ENCODE measurements around the gene SH2D1A. TPM values are rescaled to one million over a fixed set of nuclear protein-coding genes. Genes with fewer than 3 reads are reported as not detected.
A peak's percentile ranks its signal among the peaks of the same experiment; 100 is the strongest.
"Not testable (repeated sequence)": the region's sequence is repeated elsewhere in the genome, so short reads cannot be mapped to it uniquely, and the experiment has no call there.

Gene SH2D1A
- polyA plus RNA-seq: 100 to 1,000 TPM; 127 to 164 (median 136) TPM

DNA sequence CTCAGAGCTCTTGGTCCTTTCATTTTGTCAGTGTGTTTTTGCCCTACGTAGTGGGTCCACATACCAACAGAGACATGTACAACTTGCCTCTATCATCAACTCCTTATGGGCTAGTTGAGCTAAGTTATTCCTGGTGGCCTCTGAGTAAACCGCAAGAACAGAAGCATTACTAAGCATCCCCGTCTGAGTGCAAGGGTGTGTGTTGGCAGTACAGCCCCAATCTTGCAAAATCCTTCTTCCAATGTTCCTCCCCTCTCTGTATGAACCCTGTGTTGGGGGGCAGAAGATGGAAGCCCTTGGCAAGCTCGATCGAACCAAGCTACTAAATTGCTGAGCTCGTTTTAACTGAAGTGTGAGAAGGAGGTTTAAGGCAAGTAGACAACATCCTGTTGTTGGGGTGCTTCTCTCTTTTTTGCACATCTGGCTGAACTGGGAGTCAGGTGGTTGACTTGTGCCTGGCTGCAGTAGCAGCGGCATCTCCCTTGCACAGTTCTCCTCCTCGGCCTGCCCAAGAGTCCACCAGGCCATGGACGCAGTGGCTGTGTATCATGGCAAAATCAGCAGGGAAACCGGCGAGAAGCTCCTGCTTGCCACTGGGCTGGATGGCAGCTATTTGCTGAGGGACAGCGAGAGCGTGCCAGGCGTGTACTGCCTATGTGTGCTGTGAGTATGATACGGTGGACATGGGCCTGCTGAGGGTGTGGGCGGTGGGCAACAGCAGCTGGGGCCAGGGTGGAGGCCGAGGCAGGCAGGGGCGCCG is at the start of gene SH2D1A:
Gene SH2D1A (plus strand): TSS at position 447 of the 760 bp plus-strand sequence. CDS start 80 bp downstream, at position 527.
- no peaks in the 10 kb centered on the region for H3K9me3 Mint-ChIP-seq
- H3K36me3 Mint-ChIP-seq: no peaks in the 10 kb centered on the region
- DNase-seq: peak; percentile 43 to 58 (median 56)
- H3K27me3 Mint-ChIP-seq (ENCODE audit: low read depth in 3 of 3): peaks cover 0 to 9% (median 4%) of the 10 kb centered on the region in 3 donors
- H3K4me1 Mint-ChIP-seq: peaks cover 55 to 69% of the 10 kb centered on the region in 2 donors
- H3K4me3 Mint-ChIP-seq: peak within 1 kb of the TSS; percentile 89 to 98 (median 97)
- peak within 1 kb of the TSS; percentile 90 to 97 (median 94) for H3K27ac Mint-ChIP-seq

DNA sequence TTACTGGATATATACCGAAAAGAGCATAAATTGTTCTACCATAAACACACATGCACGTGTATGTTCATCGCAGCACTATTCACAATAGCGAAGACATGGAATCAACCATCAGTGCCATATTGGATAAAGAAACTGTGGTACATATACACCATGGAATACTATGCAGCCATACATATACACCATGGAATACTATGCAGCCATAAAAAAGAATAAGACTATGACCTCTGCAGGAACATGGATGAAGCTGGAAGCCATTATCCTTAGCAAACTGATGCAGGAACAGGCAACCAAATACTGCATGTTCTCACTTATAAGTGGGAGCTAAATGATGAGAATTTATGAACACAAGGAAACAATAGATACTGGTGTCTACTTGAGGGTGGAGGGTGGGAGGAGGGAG is 47.0 kb upstream of the SH2D1A start:
- H3K36me3 Mint-ChIP-seq; H3K9me3 Mint-ChIP-seq; H3K27me3 Mint-ChIP-seq (ENCODE audit: low read depth in 3 of 3); H3K4me3 Mint-ChIP-seq; DNase-seq; H3K27ac Mint-ChIP-seq: not testable (repeated sequence)
- peaks cover 6 to 14% of the 10 kb centered on the region in 2 donors for H3K4me1 Mint-ChIP-seq

DNA sequence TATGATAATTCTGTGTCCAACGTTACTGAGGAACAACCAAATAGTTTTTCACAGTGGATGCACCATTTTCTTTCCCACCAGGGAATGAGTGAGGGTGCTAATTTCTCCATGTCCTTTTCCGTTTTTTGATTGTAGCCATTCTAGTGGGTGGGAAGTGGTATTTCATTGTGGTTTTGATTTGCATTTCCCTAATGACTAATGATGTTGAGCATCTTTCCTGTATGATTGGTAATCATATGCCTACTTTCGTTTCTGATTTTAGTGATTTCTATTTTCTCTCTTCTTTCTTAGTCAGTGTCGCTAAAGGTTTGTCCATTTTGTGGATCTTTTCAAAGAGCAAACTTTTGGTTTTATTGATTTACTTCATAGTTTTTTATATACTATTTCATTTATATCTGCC is 46.0 kb upstream of the SH2D1A start:
- peak overlapping the region in 2 of 5 donors; percentile 44 to 55 for H3K4me3 Mint-ChIP-seq
- H3K36me3 Mint-ChIP-seq: no peaks in the 10 kb centered on the region
- H3K4me1 Mint-ChIP-seq: peaks cover 6 to 14% of the 10 kb centered on the region in 2 donors
- peak overlapping the region in 2 of 6 donors; percentile 15 to 49 for H3K27ac Mint-ChIP-seq
- peaks cover 0 to 2% (median 0%) of the 10 kb centered on the region in 6 donors for H3K9me3 Mint-ChIP-seq
- H3K27me3 Mint-ChIP-seq (ENCODE audit: low read depth in 3 of 3): peaks cover 2 to 4% (median 2%) of the 10 kb centered on the region in 3 donors
- peak; percentile 2 to 34 (median 19) for DNase-seq

DNA sequence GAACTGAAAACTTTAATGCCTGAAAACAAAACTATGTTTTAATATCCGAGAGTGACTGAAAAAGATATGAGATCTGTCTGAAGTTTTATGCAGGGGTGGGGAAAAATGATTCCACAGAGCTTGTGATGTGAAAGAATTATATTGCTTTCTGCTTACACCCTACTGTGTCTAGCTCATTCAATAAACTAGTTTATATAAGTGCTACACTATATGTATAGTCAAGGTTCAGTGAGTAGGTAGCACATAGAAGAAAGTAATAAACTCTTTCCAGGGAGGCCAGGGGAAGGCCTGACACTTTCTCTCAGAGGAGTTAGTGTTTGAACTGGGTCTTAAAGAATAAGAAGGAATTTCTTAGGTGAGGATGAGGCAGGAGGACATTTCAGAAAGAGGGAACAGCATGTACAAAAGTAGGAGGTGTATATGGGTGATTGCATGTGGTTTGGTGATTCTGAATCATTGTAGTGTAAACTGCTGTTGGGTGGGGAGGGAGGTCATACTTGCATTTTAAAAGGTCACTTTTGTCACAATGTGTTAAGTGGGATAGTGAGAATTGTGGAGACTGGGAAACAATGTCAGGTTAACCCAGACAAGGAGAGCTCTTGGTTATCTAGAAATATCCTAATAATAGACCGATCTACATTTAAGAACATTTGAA is 39.0 kb upstream of the SH2D1A start:
- Mint-ChIP-seq H3K27me3 (ENCODE audit: low read depth in 3 of 3) (peaks cover 2 to 5% (median 4%) of the 10 kb centered on the region in 3 donors), H3K9me3 (no peaks in the 10 kb centered on the region), H3K4me3 (no peak overlapping the region), H3K36me3 (no peaks in the 10 kb centered on the region), H3K4me1 (no peaks in the 10 kb centered on the region), H3K27ac (no peak overlapping the region)
- DNase-seq: no peak

DNA sequence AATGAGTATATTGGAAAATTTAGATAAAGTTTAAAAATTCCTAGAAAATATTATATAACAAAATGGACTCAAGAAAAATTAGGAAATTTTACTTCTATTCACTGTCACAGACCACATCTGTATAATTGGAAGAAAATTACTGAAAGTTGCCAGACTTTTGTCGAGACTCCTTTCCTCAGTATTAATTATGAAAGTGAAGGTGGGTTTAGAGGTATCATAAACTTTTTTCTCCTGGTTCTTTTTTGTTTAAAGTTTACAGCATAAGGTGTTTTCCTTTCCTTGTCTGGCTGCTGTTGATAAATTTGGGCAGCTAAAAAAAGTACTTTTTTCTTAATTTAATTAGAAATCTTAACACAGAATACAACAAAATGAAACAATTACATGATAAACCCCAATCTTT is 20.6 kb upstream of the SH2D1A start:
- no peaks in the 10 kb centered on the region for H3K36me3 Mint-ChIP-seq
- H3K4me3 Mint-ChIP-seq: no peak overlapping the region
- DNase-seq: no peak
- no peaks in the 10 kb centered on the region for H3K4me1 Mint-ChIP-seq
- H3K27ac Mint-ChIP-seq: no peak overlapping the region
- peaks cover 2 to 6% (median 3%) of the 10 kb centered on the region in 3 donors for H3K27me3 Mint-ChIP-seq (ENCODE audit: low read depth in 3 of 3)
- no peaks in the 10 kb centered on the region for H3K9me3 Mint-ChIP-seq

DNA sequence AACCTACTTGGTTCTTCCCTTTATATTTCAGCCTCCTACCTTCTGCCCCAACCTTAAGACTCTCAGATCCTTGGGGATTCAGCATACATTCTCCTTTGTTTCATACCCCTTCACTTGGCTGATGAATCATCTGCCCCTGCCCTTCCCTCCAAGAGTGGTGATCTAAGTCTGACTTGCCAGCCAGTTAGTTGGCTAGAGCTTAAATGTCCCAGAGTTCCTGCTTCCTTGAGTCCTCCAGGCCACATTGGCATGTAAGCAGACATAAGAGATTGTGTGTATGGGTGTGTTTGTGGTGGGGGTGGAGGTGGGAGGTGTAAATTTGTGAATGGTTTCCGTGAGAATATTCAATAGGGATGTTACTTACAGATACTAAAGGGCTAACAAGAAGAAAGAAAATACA is 17.6 kb upstream of the SH2D1A start:
- Mint-ChIP-seq H3K27ac (no peak overlapping the region), H3K9me3 (no peaks in the 10 kb centered on the region), H3K36me3 (no peaks in the 10 kb centered on the region)

DNA sequence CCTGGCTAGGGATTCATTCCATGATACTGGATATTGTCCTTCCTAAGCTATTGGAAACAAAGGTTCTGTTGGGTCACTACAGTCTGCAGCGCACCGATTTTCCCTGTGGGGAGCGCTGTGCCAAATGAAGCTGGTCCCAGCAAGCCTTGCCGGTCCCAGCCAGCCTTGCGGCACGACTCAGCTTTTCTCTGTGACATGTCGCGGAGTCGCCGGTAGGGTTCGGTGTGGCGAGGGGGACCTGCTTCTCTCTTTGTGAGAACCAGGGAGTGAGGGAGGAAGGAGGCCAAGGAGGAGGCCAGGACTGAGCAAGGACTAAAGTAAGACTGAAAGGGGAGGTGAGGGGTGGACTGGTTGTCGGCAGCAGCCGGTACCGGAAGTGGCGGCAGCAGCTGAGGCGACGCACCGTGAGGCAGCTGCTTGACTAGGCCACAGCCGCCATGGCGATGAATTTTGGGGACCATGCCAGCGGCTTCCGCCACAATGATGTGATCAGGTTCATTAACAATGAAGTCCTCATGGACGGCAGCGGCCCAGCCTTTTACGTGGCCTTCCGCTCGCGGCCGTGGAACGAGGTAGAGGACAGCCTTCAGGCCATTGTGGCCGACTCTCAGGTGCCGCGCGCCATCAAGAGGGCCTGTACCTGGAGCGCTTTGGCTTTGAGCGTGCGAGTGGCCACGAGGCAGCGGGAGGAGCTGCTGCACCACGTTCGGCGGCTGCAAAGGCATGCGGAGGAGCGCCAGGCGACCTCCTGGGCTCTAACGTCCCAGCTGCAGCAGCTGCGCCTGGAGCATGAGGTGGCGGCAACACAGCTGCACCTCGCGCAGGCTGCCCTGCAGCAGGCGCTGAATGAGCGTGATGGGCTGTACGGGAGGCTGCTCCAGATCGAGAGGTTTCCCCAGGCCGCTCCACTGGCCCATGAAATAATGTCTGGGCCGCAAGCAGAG is 13.6 kb upstream of the SH2D1A start, which contains the start of gene TEX13D:
Gene TEX13D (plus strand): TSS at position 180 of the 944 bp plus-strand sequence. CDS start 258 bp downstream, at position 438.
- no peak for DNase-seq
- Mint-ChIP-seq H3K4me1 (peaks cover 10 to 22% of the 10 kb centered on the region in 2 donors), H3K27me3 (ENCODE audit: low read depth in 3 of 3) (peaks cover 0 to 5% (median under 1%) of the 10 kb centered on the region in 3 donors), H3K36me3 (no peaks in the 10 kb centered on the region), H3K9me3 (no peaks in the 10 kb centered on the region), H3K27ac (no peak within 1 kb of the TSS), H3K4me3 (no peak within 1 kb of the TSS)

More for the DNA sequence above, 17.6 kb upstream of the SH2D1A start:
- Mint-ChIP-seq H3K4me1 (no peaks in the 10 kb centered on the region), H3K4me3 (no peak overlapping the region), H3K27me3 (ENCODE audit: low read depth in 3 of 3) (peaks cover 2 to 6% (median 3%) of the 10 kb centered on the region in 3 donors)
- DNase-seq: no peak

DNA sequence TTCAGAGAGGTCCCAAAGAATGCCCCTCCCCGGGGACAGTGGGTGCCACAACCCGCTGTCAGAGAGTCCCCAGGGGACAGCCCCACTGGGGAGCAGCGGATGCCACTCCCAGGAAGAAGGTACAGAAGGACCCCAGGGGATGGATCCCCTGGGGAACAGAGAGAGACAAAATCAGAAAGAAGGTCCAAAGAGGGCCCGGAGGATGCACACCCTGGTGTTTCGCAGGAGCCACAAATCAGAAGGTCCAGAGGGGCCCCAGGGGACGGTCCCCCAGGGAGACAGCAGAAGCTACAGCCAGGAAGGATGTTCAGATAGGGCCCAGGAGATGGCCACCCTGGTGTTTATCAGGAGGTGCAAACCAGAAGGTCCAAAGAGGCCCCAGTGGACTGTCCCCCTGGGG is 12.5 kb upstream of the SH2D1A start:
- H3K9me3 Mint-ChIP-seq: no peaks in the 10 kb centered on the region
- no peak for DNase-seq
- H3K27ac Mint-ChIP-seq: peak overlapping the region in 1 of 6 donors; percentile 53
- peaks cover 0 to 5% (median 0%) of the 10 kb centered on the region in 3 donors for H3K27me3 Mint-ChIP-seq (ENCODE audit: low read depth in 3 of 3)
- H3K4me1 Mint-ChIP-seq: peaks cover 10 to 27% of the 10 kb centered on the region in 2 donors
- no peaks in the 10 kb centered on the region for H3K36me3 Mint-ChIP-seq
- H3K4me3 Mint-ChIP-seq: no peak overlapping the region

DNA sequence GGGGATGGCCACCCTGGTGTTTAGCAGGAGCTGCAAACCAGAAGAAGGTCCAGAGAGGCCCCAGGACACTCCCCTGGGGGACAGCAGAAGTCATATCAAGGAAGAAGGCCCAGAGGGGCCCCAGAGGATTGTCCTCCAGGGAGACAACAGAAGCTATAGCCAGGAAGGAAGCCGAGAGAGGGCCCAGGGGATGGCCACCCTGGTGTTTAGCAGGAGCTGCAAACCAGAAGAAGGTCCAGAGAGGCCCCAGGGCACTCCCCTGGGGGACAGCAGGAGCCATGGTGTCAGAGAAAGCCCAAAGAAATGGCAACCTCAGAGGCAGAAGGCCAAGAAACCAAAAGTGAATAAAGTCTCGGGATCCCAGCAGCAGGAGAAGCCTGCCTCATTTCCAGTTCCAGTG is 11.8 kb upstream of the SH2D1A start:
- peaks cover 16 to 33% of the 10 kb centered on the region in 2 donors for H3K4me1 Mint-ChIP-seq
- H3K4me3 Mint-ChIP-seq; H3K36me3 Mint-ChIP-seq; H3K27ac Mint-ChIP-seq; H3K9me3 Mint-ChIP-seq; H3K27me3 Mint-ChIP-seq (ENCODE audit: low read depth in 3 of 3); DNase-seq: not testable (repeated sequence)

DNA sequence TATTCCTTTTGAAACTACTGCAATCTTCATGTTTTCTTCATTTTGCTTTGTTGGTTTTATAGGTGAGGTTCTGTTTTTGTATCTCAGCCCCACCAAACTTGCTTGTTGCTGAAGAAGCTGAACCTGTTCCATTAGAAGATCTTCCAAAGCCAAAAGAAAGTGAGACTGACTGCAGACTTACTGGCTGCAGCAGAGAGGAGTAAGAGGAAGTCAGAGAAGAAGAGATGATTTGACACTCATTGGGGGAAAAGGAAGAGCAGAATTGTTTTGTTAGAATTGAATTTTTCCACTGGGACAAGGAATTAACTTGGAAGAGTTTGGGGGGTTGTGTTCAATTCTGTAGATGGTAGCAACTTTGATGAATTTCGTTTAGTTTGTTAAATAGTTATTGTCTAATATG is 10.8 kb upstream of the SH2D1A start:
- Mint-ChIP-seq H3K4me1 (peaks cover 18 to 39% of the 10 kb centered on the region in 2 donors), H3K36me3 (no peaks in the 10 kb centered on the region), H3K4me3 (no peak overlapping the region), H3K9me3 (no peaks in the 10 kb centered on the region), H3K27me3 (ENCODE audit: low read depth in 3 of 3) (peaks cover 0 to 5% (median 5%) of the 10 kb centered on the region in 3 donors), H3K27ac (peak overlapping the region in 1 of 6 donors; percentile 38)
- DNase-seq: no peak

DNA sequence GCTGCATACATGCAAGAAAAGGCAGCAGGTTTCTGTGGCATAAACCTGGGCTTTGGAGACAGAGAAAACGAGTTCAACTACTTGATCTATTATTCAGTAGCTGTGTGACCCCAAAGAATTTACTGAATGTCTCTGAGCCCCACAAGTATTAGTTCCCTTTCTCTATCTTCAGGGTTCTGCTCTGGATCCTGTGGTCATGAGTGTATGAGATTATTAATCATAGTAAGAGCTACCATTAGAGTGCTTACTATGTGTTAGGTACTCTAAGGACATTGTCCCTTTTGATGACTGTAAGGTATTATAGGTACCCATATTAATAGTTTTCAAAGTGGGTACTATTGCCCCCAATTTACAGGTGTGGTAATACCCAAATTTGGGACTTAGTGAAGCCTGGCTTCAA is 8.4 kb upstream of the SH2D1A start:
- H3K4me3 Mint-ChIP-seq: no peak overlapping the region
- H3K9me3 Mint-ChIP-seq: no peaks in the 10 kb centered on the region
- no peak for DNase-seq
- H3K27ac Mint-ChIP-seq: no peak overlapping the region
- no peaks in the 10 kb centered on the region for H3K36me3 Mint-ChIP-seq
- H3K27me3 Mint-ChIP-seq (ENCODE audit: low read depth in 3 of 3): peaks cover 0 to 5% (median 5%) of the 10 kb centered on the region in 3 donors
- peaks cover 40 to 62% of the 10 kb centered on the region in 2 donors for H3K4me1 Mint-ChIP-seq

DNA sequence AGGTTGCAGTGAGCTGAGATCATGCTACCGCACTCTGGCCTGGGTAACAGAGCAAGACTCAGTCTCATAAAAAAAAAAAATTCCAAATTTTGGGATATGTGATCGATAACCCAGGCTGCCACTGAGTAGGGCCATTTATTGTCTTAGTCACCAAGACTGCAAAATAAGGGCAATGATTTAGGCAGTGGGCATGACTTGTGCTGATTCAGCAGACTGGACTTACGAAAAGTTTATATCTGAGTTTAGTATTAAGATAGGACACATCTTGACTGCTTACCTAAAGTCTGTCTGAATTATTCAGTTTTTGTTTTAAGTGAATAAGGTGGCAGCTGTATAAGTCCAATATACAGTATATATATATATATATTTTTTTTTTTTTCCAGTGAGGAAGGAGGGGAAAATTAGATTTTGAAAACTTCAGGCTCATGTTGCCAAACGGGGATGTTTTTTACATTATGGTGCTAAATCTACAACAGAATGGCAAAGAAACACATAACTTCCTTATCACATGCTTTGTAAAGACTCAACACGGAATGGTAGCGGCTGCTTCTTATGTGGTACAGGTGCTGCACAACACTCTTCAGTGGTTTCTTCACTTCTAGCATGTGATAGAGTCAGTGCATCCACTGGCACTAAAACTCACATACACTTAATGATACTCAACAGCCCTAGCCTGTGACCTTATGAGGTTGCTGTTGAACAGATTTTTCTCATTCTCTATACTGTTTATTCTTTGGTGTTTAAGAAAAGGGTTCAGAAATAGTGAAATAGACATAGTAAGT is 7.4 kb upstream of the SH2D1A start:
- Mint-ChIP-seq H3K36me3 (no peaks in the 10 kb centered on the region), H3K4me3 (peak overlapping the region; percentile 5 to 67 (median 55))

More for the DNA sequence above, 7.4 kb upstream of the SH2D1A start:
- DNase-seq: peak; percentile 72 to 76 (median 75)
- Mint-ChIP-seq H3K9me3 (no peaks in the 10 kb centered on the region), H3K4me1 (peaks cover 50 to 72% of the 10 kb centered on the region in 2 donors), H3K27ac (peak overlapping the region; percentile 10 to 89 (median 76)), H3K27me3 (ENCODE audit: low read depth in 3 of 3) (peaks cover 1 to 5% (median 3%) of the 10 kb centered on the region in 3 donors)
